Islet precursor cell (in vitro differentiated cells): ENCODE measurements around the gene ZBED6.

ENCODE experiments used
- DNase-seq: peaks from one replicate; pipeline ENCODE4 v3.0.0-alpha.2; 2018

Gene ZBED6

GRCh38 chr1:203842559-203842876 is 47.1 kb downstream of the ZBED6 start:
- DNase-seq = no peak

GRCh38 chr1:203843435-203843834 is 48.0 kb downstream of the ZBED6 start:
- DNase-seq = no peak
